Lower leg skin (tissue), 4 donors: ENCODE data around the gene ITPKC. TPM values are rescaled to one million over a fixed set of nuclear protein-coding genes. Genes with fewer than 3 reads are reported as not detected.

Experiments
- DNase-seq, 2 donors: peaks; one replicate each; pipeline ENCODE4 v3.0.0-alpha.2; 2019; ENCODE audit warnings: low spot score in 2 of 2
- H3K4me3 ChIP-seq: fragments of 200-600 bp; sonication (generic); 2 replicates; pipeline ENCODE4 v1.5.1; 2017; ENCODE audit warnings: mild to moderate bottlenecking, low read depth; ENCODE audit not compliant: poor library complexity, severe bottlenecking
- POLR2A ChIP-seq, 2 donors: fragments of 450-650 bp; IDR thresholded peaks; one replicate each; pipeline ENCODE4 v1.6.1; 2016 to 2017; ENCODE audit warnings: antibody characterized with exemption in 2 of 2, mild to moderate bottlenecking in 1 of 2, moderate library complexity in 1 of 2
- WGBS, 2 donors: methylation state at CpG; one replicate each; pipeline ENCODE4 v1.1.5; 2018; 5-methylcytosine and 5-hydroxymethylcytosine counted together
- intact Hi-C: fragments of 100-400 bp; cut with DNase I; formaldehyde crosslinking; loops from one replicate; pipeline ENCODE4 v1.15.0; 2023; ENCODE audit warnings: low total_unique reads
- total RNA-seq, 4 donors: library from RNA; depleted of rRNA; stranded (reverse); fragments of >200 nt; gene quantifications; one replicate each; pipeline ENCODE4 v1.1.0, GENCODE V29; 2016
- TF ChIP-seq, protein P1 (sequence below), 3 donors: fragments of 450-650 bp; IDR thresholded peaks; one replicate each; pipeline ENCODE4 v1.5.1; 2016; ENCODE audit warnings: antibody characterized with exemption in 3 of 3, mild to moderate bottlenecking in 3 of 3, moderate library complexity in 2 of 3

Gene ITPKC
- total RNA-seq, 4 donors from 2014 or later = 83.1 to 104 (median 93.6) TPM

GRCh38 chr19:40672573-40673299, 44.2 kb upstream of the ITPKC start:
- WGBS, 2 donors = 91 to 93% methylated on average over 7 of the region's 7 CpGs
- H3K4me3 ChIP-seq = no peak overlapping the region
- DNase-seq = no peak
- intact Hi-C loops = no loop called here
- TF ChIP-seq, protein P1, sequence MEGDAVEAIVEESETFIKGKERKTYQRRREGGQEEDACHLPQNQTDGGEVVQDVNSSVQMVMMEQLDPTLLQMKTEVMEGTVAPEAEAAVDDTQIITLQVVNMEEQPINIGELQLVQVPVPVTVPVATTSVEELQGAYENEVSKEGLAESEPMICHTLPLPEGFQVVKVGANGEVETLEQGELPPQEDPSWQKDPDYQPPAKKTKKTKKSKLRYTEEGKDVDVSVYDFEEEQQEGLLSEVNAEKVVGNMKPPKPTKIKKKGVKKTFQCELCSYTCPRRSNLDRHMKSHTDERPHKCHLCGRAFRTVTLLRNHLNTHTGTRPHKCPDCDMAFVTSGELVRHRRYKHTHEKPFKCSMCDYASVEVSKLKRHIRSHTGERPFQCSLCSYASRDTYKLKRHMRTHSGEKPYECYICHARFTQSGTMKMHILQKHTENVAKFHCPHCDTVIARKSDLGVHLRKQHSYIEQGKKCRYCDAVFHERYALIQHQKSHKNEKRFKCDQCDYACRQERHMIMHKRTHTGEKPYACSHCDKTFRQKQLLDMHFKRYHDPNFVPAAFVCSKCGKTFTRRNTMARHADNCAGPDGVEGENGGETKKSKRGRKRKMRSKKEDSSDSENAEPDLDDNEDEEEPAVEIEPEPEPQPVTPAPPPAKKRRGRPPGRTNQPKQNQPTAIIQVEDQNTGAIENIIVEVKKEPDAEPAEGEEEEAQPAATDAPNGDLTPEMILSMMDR (IDR thresholded peaks at IDR 0.05) = no peak
- no peak for TF ChIP-seq POLR2A (IDR thresholded peaks at IDR 0.05)

DNA sequence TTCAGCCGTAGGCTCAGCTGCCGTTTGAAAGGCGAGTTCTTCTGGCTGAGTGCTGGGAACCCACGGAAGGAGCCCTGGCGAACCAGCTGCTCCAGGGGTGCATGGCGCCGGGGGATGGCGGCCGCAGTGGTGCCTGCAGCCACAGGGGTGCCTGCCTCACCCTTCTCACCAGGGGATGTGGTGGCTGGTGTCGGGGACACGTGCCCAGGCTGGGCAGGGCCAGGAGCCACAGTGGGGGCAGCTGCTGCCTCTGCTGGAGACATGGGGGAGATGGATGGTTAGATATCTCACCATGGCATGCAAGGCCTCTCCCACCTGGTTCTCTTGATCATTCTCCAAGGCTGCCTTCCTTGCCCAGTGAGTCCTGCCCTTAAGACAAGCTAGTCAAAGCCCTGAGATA, 43.5 kb upstream of the ITPKC start:
- WGBS, 2 donors = 91 to 92% methylated on average over 11 of the region's 11 CpGs
- no peak for TF ChIP-seq POLR2A (IDR thresholded peaks at IDR 0.05)
- TF ChIP-seq, protein P1 (IDR thresholded peaks at IDR 0.05) = no peak
- intact Hi-C loops = no loop called here
- no peak for DNase-seq
- H3K4me3 ChIP-seq = no peak overlapping the region

DNA sequence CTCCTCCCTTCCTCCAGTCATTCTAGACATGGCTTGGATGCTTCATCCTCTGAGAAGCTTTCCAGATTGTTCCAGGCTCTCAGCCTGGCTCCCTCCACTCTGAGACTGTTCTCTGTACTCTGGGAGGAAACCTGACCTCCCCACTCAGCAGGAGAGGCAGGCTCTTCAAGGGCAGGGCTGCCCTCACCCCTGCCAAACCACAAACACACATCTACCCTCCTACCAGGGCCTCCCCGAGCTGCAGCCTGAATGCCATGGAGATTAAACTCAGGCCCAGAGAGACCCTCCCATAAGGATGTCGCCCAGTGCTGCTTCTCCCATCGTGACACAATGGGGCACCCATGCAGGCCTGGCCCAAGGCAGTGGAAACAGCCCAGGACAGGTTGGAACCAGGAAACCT, 42.6 kb upstream of the ITPKC start:
- DNase-seq = no peak
- H3K4me3 ChIP-seq = no peak overlapping the region
- WGBS, 2 donors = 78 to 88% methylated on average over 3 of the region's 3 CpGs
- TF ChIP-seq, protein P1 (IDR thresholded peaks at IDR 0.05) = no peak
- intact Hi-C loops = no loop called here

GRCh38 chr19:40677156-40677555, 39.8 kb upstream of the ITPKC start:
- no peak for DNase-seq
- intact Hi-C loops = no loop called here
- WGBS, 2 donors = 93 to 97% methylated on average over 23 of the region's 23 CpGs
- no peak overlapping the region for H3K4me3 ChIP-seq
- TF ChIP-seq, protein P1 (IDR thresholded peaks at IDR 0.05) = no peak
- no peak for TF ChIP-seq POLR2A (IDR thresholded peaks at IDR 0.05)

DNA sequence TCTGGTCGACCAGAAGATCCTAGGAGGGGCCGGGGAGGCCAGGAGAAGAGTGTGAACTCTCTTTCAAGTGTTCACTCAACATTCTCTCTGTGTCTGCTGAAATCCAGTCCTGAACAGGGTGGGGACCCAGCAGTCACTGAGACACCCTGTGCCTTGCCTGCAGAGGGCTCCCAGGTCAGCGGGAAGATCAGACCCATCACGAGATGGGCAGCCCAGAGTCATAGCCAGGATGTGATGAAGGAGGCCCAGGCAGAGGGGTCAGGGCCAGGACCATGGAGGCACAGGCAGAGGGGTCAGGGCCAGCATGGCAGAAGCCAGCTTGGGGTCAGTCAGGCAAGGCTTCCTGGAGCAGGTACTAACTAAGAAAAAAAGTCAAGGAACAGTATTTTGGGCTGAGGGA, 35.9 kb upstream of the ITPKC start:
- intact Hi-C loops = no loop called here
- TF ChIP-seq POLR2A (IDR thresholded peaks at IDR 0.05) = no peak
- TF ChIP-seq, protein P1 (IDR thresholded peaks at IDR 0.05) = no peak
- DNase-seq = no peak
- WGBS, 2 donors = 81 to 92% methylated on average over 4 of the region's 4 CpGs
- no peak overlapping the region for H3K4me3 ChIP-seq
